ENCODE results near the gene FIGN. TPM values are rescaled to one million over a fixed set of nuclear protein-coding genes. Genes with fewer than 3 reads are reported as not detected.

The FIGN gene
- total and polyA plus RNA-seq, 12 donors = 2.1 to 17.0 (median 11.9) TPM

DNA sequence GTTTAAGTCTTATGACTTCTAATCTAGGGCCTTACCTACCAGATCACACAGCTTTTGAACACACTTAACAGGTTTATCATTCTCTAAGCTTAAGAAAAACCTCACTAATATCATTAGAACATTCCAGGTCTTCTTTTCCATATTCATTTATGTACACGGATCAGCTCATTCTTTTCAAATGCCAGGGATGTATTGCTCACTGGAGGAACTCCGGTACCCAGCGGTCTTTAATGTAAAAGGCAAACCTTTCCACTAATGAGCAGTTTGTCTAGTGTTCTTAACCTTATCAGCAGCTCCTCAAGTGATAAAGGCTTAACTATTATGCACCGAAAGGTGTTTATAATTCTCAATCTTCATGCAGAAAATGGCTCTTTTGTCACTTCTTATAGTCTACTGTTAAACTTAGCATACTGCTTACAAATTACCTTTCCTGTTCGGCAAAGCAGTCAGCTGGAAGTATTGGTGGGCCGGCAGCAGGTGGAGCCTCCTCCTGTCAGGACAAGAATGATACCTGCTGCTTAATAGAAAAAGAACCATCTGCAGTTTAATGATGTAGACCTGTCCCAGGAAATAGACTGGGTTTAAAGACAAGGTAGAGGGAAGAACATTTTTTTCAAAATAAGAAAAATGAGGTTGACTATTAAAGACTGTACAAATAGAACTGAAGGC is 142.7 kb downstream of the FIGN start:
- H3K4me3 ChIP-seq = no peak overlapping the region
- no peaks in the 10 kb centered on the region for H3K27me3 ChIP-seq
- ATAC-seq = no peak
- H3K27ac ChIP-seq = no peak overlapping the region
- H3K36me3 ChIP-seq = no peaks in the 10 kb centered on the region
- H3K4me1 ChIP-seq = peaks cover 0 to 5% (median 0%) of the 10 kb centered on the region in 9 donors
- intact Hi-C loops (cut with DNase I) = no loop called here
- H3K9me3 ChIP-seq = no peaks in the 10 kb centered on the region
- DNase-seq = no peak
- 74 to 81% methylated on average over 6 of the region's 6 CpGs for WGBS, 2 donors
- TF ChIP-seq, protein P1, sequence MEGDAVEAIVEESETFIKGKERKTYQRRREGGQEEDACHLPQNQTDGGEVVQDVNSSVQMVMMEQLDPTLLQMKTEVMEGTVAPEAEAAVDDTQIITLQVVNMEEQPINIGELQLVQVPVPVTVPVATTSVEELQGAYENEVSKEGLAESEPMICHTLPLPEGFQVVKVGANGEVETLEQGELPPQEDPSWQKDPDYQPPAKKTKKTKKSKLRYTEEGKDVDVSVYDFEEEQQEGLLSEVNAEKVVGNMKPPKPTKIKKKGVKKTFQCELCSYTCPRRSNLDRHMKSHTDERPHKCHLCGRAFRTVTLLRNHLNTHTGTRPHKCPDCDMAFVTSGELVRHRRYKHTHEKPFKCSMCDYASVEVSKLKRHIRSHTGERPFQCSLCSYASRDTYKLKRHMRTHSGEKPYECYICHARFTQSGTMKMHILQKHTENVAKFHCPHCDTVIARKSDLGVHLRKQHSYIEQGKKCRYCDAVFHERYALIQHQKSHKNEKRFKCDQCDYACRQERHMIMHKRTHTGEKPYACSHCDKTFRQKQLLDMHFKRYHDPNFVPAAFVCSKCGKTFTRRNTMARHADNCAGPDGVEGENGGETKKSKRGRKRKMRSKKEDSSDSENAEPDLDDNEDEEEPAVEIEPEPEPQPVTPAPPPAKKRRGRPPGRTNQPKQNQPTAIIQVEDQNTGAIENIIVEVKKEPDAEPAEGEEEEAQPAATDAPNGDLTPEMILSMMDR (IDR thresholded peaks at IDR 0.05) = no peak

DNA sequence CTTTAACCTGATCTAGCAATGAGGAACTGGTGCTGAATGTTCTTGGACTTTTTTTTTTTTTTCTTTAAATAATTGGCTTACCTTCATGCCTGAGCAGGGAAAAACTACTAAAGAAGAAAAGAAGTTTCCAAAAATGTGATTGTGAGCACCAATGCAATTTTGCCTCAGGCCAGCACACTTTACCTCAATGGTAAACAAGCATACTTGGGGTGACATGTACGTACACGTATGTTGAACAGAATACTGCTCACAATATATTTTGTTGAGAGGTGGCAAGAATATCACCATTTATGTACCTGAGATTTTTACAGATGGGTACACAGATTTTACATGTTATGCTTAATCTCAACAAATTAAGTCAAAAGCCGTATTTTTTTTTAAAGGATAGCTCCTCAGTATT is 144.3 kb downstream of the FIGN start:
- intact Hi-C loops (cut with DNase I) = no loop called here
- DNase-seq (no peak), ATAC-seq (no peak)
- Histone ChIP-seq H3K9me3 (no peaks in the 10 kb centered on the region), H3K4me3 (no peak overlapping the region), H3K27me3 (no peaks in the 10 kb centered on the region), H3K36me3 (no peaks in the 10 kb centered on the region), H3K4me1 (peaks cover 0 to 5% (median 0%) of the 10 kb centered on the region in 9 donors), H3K27ac (no peak overlapping the region)
- whole genome bisulfite sequencing, 2 donors = 71 to 94% methylated on average over 3 of the region's 3 CpGs
- TF ChIP-seq, protein P1 (IDR thresholded peaks at IDR 0.05) = no peak

DNA sequence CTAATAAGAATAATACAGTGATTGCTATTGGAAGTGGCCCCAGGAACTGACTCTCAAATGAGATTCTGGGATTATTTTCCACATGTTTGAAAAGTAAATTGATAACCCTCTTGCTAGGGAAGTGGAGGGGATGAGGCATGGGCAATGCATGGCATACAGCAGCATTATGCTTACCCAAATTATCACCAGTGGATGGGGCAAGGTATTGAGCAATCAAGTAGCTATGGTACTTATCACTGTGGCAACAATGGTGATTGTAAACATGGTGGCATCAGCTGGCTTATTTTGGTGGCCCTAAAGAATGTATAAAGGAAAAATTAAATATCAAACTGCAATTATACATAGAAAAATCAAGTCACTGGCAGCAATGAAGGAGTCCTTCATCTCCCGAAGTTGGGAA is 155.1 kb downstream of the FIGN start:
- TF ChIP-seq, protein P1 (IDR thresholded peaks at IDR 0.05) = no peak
- Histone ChIP-seq H3K36me3 (no peaks in the 10 kb centered on the region), H3K4me1 (no peaks in the 10 kb centered on the region), H3K9me3 (no peaks in the 10 kb centered on the region), H3K27me3 (no peaks in the 10 kb centered on the region), H3K4me3 (no peak overlapping the region), H3K27ac (no peak overlapping the region)
- 93 to 97% methylated on average over 1 of the region's 1 CpG for WGBS, 2 donors
- no peak for DNase-seq
- ATAC-seq = no peak
- intact Hi-C loops (cut with DNase I) = no loop called here

DNA sequence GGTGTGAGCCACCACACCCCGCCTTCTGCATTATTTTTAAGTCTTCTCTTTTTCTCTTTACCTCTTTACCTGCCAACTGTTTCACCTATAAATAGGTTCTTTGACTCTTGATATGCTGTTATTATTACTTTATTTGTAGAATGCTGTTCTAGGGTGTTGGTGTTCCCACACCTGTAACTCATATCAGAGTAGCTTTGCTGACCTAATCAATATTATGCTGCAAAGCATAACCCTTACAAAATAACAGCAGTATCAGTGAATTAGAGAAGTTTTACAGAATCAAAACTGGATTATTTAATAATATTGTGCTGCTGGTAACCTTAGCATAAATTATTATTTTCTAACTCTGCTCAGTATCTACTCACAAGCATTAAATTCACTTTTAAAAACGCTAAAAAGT is 161.5 kb downstream of the FIGN start:
- TF ChIP-seq, protein P1 (IDR thresholded peaks at IDR 0.05) = no peak
- WGBS, 2 donors = 69 to 90% methylated on average over 2 of the region's 2 CpGs
- intact Hi-C loops (cut with DNase I) = no loop called here

More for the DNA sequence above, 161.5 kb downstream of the FIGN start:
- Histone ChIP-seq H3K9me3 (peaks cover 0 to 6% (median 0%) of the 10 kb centered on the region in 11 donors), H3K4me3 (no peak overlapping the region), H3K27me3 (no peaks in the 10 kb centered on the region), H3K4me1 (no peaks in the 10 kb centered on the region), H3K27ac (no peak overlapping the region), H3K36me3 (no peaks in the 10 kb centered on the region)
- no peak for ATAC-seq
- no peak for DNase-seq

Measured in heart right ventricle (tissue), 16 donors.